NCI-H2029 treated with DMSO at 0.1 percent for 48 hours (cell line): Measurements from ENCODE around the gene NVL.
"Not testable (repeated sequence)": the region's sequence is repeated elsewhere in the genome, so short reads cannot be mapped to it uniquely, and the experiment has no call there.

ENCODE experiments used
- DNase-seq: peaks from one replicate; lab custom pipeline; 2025; lab: John Stamatoyannopoulos, UW

Gene NVL

DNA sequence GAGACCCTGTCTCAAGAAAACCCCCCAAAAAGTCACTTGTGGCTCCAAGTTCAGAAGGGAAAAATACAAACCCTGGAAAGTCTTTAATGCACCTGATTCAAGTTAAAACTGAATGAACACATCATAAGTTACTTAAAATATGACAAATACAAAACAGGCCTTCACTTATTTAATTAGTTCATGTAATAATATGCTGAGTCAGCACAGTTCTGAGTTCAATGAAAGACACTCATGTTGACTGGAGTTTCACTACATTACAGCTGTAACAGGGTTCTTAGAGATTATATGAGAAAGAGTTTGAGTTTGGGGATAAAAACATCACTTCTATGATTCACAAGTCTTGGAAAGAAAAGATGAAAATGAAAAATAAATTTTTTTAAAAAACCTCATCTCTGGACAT, 96.0 kb downstream of the NVL start:
- no peak for DNase-seq

DNA sequence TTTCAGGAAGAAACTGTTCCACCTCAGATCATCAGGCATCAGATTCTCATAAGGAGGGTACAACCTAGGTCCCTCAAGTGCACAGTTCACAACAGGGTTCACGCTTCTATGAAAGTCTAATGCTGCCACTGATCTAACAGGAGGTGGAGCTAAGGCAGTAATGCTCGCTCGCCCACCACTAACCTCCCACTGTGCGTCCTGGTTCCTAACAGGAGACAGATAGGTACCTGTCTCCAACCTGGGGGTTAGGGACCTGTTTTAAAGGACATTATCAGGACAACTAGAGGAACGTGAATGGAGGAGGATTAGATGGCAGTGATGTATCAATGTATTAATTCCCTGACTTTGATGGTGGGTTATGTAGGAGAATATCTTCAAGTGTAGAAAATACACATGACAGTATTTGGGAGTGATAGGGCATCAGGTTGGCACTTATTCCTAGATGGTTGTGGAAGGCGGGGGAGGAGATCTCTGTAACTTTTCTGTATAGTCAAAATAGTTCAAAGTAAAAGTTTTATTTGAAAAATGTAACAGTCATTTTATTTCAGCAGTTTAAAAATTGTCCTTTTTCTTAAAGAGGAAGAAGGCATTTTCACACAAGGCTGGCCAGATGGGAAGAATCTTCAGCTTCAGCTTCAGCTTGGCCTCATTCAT, 103.0 kb downstream of the NVL start:
- DNase-seq = no peak

DNA sequence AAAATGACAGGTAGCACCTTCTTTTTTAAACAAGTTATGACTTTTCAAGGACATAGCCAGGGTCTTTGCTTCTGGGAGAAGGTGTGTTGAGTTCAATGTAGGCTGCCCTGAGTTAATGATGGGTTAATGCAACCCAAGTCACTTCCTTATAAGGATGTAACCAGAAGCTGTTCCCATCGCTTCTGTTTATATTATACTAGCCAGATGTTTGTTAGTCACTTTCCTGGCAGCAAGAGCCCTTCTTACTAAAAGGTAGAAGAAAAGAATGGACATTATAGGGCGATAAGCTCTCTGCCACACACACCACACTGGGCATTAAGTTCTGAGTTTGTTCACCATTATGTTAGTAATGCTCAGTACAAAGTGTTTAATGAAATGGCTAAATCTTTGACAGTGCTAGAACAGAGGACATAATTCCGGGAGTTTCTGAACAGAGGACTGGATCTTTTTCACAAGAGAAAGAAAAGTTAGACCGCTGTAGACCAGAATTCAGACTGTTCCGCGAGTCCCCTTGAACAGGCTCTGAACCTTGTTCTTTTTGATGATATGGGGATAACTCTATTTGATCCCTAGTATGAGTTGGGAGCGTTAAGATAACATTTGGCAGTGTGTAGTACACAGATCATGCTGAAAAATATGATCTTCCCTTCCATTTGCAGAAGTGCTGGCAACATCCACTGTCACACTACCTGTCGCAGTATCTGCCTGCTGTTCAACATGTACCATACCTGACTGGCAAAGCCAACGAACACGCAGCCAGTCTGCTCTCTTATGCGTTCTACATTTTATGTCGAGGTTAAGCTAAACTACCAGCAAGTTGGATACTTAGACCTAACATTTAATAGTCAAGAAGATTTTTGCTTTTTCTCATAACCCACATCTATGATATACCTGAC, 105.9 kb downstream of the NVL start:
- peak; percentile 47 for DNase-seq

DNA sequence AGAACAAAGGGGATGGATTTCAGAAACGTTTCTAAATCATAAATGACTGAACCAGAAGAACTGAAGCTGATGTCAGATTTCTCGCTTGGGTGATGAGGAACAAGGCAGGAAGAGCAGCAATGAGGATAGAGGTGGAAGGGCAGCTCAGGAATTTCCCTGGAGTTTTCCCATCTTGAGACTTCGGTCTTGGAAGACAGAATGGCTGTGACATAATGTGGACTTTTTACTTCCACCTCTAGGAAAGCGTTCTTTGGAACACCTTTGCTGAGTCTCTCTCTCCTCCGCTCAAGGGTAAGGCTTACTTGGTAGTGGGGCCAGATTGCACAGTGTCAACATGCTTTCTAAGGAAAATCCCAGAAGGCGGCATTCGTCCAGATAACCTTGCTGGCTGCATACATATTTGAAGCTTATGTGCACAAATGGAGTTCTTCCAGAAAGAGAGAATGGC, 110.3 kb downstream of the NVL start:
- no peak for DNase-seq

- DNase-seq = no peak
Observed at GRCh38 chr1:224219011-224219611, 110.9 kb downstream of the NVL start.

GRCh38 chr1:224217655-224218623, 112.0 kb downstream of the NVL start:
- no peak for DNase-seq

GRCh38 chr1:224216382-224216781, 113.6 kb downstream of the NVL start:
- DNase-seq = no peak

DNA sequence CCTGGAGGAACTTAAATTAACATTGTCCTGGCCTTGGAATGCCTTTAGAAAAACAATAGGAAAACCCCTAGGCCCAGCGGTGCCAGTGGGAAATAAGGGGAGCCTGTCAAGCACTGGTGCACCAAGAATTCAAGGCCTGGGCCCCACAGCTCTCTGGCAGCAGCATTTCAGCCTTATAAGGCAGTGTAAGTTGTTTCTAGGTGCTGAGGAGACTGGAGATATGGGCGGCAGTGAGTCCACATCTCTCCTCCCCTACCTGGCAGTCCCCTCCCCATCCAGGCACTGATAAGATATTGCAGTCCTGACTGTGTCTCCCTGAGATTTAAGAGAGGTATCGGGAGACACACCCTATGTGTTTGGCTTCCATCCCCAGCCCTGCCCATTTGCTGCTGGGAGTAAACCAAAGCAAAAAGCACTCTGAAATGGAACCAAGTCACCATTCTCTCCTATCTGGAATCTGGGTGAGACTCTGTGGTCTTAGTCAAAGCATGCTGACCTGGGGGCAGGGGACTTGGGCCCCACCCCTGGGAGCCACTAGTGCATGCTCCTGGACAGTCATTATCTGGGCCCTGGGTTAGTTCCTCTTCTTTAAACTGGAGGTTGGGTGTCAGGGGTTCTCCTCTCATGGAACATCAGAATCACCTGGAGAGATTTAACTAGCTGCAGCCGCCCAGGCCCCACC, 116.4 kb downstream of the NVL start:
- no peak for DNase-seq

GRCh38 chr1:224212618-224213061, 117.3 kb downstream of the NVL start:
- no peak for DNase-seq

- peak; percentile 28 for DNase-seq
Observed at GRCh38 chr1:224211206-224211962, 118.6 kb downstream of the NVL start.

- not testable (repeated sequence) for DNase-seq
Observed at GRCh38 chr1:224205931-224206538, 123.9 kb downstream of the NVL start.

- no peak for DNase-seq
Observed at GRCh38 chr1:224205438-224205840, 124.5 kb downstream of the NVL start.

- DNase-seq = no peak
Observed at GRCh38 chr1:224203243-224204016, 126.5 kb downstream of the NVL start.

- DNase-seq = no peak
Observed at GRCh38 chr1:224201853-224202252, 128.1 kb downstream of the NVL start.

GRCh38 chr1:224201383-224201782, 128.6 kb downstream of the NVL start:
- DNase-seq = no peak

GRCh38 chr1:224199679-224200078, 130.3 kb downstream of the NVL start:
- no peak for DNase-seq

- no peak for DNase-seq
Observed at GRCh38 chr1:224198572-224198971, 131.4 kb downstream of the NVL start.

DNA sequence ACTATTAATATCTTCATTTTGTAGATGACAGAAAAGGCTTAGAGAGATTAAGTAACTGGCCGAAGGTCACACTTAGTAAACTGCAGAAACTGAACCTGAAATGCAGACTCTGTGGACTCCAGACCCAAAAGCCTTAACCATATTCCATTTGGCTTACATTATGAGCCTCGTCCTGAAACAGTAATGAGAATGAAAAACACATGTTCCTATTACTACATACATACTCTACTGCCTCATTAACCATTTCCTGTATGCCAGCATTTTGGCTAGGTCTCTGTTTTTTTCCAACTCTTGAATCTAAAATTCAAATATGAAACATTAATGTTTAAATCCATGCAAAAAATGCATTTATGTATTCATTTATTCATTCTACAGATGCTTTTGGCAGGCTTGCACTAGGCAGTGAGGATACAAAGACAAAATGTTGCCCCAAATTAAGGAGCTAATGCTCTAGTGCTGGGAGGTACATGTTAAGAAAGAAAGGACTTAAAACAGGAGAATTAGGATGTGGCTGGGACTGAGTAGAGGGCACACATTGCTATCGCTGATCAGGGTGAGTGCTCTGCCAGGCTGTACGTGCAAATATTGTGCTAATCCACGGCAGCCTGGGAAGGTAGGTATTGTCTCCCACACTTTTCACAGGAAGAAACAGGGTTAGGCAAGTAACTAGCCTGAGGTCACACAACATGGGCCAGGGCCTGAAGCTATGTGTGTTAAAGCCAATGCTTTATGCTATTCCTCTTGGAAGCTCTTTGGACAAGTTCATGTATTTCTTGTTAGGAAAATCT, 133.0 kb downstream of the NVL start:
- DNase-seq = no peak
